ENCODE measurements around the gene LSM12.
"Not testable (repeated sequence)": the region's sequence is repeated elsewhere in the genome, so short reads cannot be mapped to it uniquely, and the experiment has no call there.

Gene LSM12

DNA sequence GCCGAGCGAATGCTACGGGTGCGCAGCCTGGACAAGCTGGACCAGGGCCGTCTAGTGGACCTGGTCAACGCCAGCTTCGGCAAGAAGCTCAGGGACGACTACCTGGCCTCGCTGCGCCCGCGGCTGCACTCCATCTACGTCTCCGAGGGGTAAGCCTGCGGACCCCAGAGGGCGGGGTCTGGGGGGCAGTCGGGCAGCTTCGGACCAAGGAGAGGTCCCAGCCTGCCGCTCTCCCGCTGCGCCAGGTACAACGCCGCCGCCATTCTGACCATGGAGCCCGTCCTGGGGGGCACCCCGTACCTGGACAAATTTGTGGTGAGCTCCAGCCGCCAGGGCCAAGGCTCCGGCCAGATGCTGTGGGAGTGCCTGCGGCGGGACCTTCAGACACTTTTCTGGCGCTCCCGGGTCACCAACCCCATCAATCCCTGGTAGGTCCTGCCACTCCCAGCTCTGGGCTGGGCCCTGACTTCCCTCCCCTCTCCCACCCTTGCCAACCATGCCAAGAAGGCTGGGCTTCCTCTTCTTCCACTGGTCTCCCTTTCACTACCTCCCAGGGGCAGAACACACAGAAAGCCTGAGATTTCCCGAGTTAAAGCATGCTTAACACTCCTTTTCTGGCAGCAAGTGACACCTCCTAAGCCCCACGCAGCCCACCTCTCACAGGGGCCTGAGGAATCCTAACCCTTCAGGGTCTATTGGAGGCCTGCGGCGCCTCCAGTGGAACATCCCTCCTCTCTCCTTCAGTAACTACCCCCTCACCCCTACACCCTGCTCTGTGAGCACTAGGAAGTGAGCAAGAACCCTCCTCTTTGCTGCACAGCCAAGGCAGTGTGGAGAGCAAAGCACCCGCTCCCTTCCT lies 58.9 kb downstream of the LSM12 start:
- DNase-seq (ENCODE audit: low spot score) = no peak

DNA sequence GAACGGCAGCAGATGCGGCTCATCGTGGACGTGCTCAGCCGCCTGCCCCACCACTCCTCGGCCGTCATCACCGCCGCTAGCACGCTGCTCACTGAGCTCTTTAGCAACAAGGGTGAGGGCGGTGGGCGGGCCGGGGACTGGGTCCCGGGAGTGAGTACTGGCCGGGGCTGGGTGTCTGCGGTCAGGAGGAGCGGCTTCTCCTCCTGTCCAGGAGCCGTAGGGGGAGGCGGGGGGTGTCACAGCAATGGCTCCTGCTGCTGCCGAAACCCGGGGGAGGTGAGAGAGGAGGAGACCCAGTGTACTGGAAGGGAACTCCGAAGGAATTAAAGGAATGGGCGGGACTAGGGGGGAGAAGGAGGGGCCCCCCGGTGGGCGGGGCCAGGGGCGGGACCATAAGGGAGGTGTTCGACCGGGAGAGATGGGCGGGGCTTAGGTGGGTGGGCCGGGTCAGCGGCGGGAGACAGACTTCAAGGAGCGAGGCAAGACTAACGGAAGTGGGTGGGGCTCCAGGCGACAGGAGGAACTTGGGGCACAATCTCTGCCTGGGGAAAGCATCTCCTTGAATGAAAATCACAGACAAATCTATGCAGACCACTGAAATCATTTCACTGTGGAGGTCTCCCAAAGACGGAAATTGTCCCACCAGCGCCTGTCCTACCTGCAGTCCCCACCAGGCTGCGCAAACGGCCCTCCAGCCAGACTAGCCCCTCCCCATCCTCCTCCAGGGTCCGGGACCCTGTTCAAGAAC lies 59.7 kb downstream of the LSM12 start:
- peak; percentile 82 for DNase-seq (ENCODE audit: low spot score)

DNA sequence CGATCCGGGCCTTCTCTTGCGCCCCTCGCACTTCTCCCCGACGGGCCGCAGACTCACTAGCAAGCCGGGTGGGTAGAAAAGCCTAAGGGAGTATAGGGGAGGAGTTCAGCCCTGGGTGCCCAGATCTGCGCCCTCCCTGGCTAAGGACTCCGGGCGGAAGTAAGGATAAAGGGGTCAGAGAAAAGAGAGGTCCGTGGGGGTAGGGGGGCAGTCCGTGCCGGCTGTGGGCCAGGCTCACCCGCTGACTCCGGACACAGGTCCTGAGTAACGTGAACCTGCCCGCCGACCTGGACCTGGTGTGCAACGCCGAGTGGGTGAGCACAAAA lies 60.2 kb downstream of the LSM12 start:
- no peak for DNase-seq (ENCODE audit: low spot score)

DNA sequence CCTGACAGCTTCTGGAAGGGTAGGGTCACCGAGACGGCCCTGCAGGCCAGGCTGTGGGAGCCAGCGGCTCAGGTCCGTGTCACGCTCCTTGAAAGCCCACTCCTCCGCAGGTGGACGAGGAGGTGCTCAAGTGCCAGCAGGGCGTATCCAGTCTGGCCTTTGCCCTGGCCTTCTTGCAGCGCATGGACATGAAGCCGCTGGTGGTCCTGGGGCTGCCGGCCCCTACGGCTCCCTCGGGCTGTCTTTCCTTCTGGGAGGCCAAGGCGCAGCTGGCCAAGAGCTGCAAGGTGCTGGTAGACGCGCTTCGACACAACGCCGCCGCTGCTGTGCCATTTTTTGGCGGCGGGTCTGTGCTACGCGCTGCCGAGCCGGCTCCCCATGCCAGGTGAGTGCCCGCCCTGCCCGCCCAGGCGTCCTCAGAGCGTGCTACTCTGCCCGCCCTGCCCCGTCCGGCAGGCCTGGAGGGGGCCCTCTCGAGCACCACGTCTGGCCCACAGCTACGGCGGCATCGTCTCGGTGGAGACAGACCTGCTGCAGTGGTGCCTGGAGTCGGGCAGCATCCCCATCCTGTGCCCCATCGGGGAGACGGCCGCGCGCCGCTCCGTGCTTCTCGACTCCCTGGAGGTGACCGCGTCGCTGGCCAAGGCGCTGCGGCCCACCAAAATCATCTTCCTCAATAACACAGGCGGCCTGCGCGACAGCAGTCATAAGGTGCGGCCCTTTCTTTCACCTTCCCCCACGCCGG lies 60.8 kb downstream of the LSM12 start:
- no peak for DNase-seq (ENCODE audit: low spot score)

DNA sequence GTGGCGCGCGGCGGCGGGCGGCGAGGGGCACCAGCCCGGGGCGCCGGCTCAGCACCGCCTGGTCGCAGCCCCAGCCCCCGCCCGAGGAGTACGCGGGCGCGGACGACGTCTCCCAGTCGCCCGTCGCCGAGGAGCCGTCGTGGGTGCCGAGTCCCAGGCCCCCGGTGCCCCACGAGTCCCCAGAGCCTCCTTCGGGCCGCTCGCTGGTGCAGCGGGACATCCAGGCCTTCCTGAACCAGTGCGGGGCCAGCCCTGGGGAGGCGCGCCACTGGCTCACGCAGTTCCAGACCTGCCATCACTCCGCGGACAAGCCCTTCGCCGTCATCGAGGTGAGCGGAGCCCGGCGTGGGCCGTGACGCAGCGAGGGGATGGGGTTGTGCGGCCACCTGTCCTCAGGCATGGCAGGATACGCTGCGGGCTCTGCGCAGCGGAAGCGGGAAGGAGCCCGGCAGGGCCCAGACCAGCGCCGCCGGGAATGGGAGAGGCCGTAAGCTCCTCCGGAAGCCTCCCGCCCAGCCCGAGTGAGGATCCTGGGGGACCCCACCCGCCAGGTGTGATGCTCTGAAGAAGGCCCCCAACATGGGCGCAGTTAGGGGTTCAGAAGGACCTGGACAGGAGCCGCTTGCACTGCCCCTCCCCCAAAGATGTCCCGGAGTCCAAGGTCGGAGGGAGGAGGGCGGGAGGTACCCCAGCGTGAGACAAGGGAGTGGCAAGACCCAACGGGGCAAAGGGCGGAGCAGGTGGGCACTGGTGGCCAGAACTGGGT lies 61.5 kb downstream of the LSM12 start:
- DNase-seq (ENCODE audit: low spot score) = no peak

DNA sequence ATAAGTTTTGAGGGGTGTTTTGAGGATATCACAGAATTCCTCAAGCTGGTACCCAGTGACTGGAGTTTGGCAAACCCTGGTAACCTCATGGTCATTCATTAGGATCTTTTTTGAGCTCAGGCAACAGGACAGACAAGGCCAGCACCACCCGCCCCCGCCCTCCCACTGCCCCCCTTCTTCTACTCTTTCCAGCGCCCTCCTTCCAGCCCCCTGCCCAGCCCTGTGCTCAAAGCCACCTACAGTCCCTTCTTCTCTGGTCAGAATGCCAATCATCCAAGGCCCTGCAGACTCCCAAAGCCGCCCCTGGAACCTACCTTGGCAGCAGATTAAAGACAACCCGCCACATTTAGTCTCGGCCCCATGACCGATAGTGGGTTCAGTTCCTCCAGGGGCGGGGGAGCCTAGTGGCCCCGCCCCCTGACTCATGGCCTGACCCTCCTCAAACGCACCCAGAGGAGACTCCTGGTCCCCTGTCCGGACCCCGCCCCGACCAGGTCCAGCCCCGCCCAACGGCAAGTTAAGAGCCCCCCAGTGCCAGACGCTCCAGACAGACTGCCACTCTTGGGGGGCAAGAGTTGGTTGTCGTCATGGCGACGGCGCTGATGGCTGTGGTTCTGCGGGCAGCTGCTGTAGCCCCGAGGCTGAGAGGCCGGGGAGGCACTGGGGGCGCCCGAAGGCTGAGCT lies 62.3 kb downstream of the LSM12 start, which contains the start of gene NAGS:
Gene NAGS, plus strand, starts transcription at position 546 of the 684 bp plus-strand sequence. Its CDS starts 42 bp downstream, at position 588.
- no peak for DNase-seq (ENCODE audit: low spot score)

DNA sequence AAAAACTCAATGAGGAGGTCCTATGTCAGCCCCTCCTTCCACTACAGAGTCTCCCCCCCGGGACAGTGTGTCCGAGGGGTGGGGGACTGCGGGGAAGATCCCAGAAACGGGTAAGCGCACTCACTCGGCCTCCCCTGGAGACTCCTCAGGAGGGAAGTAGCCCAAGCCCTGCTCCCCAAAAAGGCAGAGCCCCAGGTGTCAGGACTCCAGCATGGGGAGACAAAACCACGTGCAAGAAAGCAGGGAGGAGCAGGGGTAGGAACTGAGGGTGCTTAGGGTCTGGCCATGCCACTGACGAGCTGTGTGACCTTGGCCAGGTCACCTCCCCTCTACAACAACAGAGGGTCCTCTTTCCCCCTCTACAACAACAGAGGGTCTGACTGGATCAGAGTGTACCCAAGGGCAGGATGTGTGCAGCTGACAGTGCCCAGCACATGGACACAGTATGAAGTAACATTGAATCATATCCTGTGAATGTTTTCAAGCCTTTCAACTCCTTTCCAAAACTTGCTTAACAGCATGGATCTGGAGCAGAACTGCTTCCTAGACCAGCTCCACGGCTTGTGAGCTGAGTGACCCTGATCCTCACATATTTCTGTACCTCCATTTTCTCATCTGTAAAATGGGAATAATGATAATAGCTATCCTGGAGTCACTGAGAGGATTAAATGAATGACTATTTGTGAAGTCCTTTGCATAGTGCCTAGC lies 64.2 kb downstream of the LSM12 start:
- DNase-seq (ENCODE audit: low spot score) = no peak

DNA sequence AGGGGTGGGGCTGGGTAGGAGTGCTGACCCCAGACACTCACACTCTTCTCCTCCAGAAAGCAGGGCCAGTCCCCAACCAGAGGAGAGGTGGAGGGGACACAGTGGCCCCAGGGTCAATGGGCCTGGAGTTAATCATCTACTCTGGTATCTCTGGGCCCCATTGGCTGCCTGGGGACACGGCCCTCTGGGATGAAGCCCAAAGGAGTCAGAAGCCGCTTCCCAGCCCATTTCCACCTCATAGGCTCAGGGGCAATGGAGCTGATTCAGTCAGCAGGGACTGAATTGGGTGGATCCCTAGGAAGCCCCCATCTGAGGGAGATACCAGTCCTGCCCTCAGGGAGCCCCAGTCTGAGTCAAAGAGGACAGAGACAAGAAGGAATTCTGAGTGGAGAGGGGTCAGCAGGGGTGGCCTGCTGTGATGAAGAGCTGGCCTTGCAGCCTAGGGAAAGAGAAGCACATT lies 65.0 kb downstream of the LSM12 start:
- no peak for DNase-seq (ENCODE audit: low spot score)

DNA sequence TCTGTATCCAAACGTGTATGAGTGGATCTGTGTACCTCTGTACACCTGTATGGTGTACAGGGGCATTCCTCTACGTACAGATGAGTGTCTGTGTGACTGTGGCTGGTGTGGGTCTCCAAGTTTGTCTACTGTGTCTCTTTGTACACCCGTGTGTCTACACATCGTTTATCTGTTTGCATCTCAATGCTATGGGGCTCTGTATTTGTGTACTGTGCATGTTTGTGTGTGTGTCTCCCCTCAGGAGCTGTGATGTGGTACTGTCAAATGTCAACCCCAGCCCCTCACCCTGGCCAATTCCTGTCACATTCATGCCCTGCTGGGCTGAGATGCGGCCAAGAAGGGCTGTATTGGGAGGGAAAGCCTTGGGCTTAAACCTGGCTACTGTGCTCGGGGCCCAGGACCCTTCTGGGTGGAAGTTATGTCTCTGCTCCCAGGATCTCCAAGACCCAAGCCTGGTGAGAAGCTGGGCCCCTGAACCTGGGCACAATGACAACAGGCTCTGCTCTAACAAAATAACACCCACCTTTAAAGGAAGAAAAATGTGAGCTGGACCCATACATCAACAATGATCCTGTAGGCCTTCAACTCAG lies 65.5 kb downstream of the LSM12 start:
- DNase-seq (ENCODE audit: low spot score) = no peak

DNA sequence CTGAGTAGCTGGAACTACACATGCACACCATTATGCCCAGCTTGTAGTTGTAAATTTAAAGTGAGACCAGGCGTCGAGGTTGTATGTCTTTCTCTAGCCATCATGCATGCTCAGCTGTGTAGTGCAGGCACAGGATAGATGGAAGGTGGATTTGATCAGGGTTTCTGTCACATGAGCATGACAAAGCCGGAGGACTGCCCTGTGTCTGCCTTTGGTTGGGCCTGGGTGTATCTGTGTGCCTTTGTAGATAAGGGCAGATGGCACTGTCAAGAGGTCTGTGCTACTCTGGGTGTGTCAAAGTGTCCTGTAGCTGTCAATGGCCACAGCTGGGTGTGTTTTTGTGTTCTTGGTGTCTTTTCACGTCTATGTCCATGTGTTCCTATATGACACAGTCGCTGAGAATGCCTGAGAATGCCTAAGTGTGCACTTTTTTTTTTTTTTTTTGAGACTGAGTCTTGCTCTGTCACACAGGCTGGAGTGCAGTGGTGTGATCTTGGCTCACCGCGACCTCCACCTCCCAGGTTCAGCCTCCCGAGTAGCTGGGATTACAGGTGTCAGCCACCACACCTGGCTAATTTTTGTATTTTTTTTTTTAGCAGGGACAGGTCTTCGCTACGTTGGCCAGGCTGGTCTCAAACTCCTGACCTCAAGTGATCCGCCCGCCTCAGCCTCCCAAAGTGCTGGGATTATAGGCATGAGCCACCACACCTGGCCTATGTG lies 66.2 kb downstream of the LSM12 start:
- no peak for DNase-seq (ENCODE audit: low spot score)

DNA sequence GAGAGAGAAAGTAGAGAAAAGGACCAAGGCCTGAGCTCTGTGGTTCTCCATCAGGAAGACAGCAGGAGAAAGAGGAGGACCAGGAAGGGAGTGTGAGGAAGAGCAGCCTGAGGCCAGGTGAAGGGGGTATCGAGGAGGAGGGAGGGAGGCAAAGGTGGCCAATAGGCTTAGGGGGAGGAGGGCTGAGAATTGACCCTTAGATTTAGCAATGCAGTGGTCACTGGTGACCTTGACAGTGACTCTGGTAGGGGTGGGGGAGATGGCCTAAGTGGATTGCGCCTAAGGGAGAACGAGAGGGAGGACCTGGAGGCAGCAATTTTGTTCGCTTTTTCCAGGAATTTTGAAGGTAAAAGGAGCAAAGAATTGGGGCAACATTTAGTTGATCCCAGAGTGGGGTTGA lies 67.4 kb downstream of the LSM12 start:
- DNase-seq (ENCODE audit: low spot score) = no peak

DNA sequence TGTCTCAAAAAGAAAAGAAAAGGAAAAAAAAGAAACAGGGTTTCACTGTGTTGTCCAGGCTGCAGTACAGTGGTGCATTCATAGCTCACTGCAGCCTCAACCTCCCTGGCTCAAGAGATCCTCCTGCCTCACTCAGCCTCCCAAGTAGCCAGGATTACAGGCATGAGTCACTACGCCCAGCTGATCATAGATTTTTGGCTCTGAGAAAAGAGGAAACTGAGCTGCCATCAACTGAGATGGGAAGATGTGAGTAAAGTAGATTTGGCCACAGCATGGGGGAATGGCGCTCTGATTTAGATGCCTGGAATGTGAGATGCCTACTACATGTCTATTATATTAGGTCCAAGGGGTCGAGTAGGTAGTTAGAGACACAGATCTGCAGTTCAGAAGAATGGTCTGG lies 67.9 kb downstream of the LSM12 start:
- no peak for DNase-seq (ENCODE audit: low spot score)

DNA sequence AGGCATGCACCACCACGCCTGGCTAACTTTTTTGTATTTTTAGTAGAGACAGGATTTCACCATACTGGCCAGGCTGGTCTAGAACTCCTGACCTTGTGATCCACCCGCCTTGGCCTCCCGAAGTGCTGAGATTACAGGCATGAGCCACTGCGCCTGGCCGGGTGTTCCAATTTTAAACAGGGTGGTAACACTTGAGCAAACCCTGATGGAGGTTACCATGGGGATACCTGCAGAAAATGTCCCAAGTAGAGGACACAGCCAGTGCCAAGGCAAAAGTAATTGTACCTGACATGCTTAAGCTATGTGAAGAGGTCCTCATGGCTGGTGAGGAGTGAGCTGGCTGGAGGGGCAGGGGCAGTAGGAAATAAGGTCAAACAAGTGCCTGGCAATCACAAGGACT lies 69.3 kb downstream of the LSM12 start:
- DNase-seq (ENCODE audit: low spot score) = not testable (repeated sequence)

DNA sequence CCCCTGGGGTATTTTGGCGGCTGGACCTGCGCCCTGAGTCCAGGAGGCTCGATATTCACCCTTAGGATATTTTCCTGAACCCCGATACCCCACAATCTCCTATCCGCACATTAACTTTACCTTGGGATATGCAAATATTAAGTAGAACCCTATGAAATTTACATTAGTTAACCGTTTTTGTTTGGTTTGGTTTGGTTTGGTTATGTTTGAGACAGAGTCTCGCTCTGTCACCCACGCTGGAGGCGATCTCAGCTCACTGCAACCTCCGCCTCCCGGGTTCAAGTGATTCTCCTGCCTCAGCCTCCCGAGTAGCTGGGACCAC lies 71.4 kb downstream of the LSM12 start:
- no peak for DNase-seq (ENCODE audit: low spot score)

DNA sequence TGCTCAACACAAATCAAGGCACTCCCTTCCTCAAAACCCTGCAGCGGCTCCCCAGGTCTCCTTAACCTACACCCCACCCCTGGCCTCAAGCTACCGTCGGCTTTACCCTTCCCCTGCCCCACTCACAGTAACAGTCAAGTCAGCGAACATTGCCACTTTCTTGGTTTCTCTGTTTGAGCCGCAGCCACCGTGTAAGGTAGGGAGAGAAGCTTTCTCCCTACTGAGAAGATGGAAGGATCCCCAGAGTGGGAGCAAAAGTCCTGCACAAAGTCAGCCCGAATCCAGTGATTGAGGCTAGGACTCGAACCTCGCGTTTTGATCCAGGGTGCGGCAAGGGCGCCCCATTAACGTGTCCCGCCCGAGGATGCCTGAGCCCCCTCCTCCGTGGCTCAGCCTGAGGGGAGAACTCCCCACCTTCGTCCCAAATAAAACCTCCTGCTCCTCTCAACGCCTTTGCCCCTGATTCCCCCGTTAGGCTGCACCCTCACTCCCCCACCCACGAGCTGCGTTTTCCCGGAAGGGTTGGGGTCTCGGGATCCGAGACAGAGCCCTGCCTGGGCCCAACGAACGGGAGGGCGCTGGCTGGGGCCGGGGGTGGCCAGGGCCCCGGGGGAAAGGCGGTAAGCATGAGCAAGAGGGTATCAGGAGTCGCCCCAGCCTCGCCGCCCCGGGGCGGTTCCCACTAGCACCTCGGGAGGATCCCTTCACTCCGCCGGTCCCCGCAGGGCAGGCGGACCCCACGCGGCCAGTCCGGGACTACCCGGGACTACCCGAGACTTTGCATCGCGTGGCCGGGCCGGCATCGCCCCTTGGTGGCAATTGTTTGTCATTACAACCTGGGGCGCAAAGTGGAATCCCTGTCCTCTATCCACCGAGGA lies 72.0 kb downstream of the LSM12 start:
- peak; percentile 34 for DNase-seq (ENCODE audit: low spot score)

DNA sequence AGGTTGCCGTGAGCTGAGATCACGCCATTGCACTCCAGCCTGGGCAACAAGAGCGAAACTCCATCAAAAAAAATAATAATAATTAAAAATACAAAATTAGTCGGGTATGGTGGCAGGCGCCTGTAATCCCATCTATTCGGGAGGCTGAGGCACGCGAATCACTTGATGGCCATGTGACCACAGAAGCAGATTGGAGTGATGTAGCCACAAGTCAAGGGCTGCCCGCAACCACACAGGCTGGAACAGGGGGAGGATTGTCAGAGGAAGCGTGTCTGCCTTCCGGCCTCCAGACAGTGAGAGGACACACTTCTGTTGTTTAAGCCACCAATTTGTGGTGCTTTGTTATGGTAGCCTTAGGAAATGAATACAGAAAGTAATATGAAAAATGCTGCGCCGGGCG lies 73.8 kb downstream of the LSM12 start:
- no peak for DNase-seq (ENCODE audit: low spot score)

DNA sequence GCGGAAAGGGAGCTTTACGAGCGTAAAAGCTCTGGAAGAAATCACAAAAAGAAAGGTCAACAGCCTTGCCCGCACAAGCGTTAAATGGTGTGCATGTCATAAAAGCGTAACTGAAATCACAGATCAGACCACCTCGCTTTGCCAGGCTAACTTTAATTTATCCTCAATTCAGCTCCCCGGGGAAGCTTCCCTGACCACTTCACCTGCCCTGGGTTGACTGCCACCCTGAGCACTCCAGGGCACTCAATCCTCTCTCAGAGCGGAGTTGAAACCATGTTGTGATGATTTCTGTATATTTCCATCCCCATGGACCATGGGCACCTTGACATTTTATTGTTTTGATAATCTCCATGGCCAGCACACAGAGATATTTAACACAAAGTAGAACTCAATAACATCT lies 78.2 kb downstream of the LSM12 start:
- no peak for DNase-seq (ENCODE audit: low spot score)

DNA sequence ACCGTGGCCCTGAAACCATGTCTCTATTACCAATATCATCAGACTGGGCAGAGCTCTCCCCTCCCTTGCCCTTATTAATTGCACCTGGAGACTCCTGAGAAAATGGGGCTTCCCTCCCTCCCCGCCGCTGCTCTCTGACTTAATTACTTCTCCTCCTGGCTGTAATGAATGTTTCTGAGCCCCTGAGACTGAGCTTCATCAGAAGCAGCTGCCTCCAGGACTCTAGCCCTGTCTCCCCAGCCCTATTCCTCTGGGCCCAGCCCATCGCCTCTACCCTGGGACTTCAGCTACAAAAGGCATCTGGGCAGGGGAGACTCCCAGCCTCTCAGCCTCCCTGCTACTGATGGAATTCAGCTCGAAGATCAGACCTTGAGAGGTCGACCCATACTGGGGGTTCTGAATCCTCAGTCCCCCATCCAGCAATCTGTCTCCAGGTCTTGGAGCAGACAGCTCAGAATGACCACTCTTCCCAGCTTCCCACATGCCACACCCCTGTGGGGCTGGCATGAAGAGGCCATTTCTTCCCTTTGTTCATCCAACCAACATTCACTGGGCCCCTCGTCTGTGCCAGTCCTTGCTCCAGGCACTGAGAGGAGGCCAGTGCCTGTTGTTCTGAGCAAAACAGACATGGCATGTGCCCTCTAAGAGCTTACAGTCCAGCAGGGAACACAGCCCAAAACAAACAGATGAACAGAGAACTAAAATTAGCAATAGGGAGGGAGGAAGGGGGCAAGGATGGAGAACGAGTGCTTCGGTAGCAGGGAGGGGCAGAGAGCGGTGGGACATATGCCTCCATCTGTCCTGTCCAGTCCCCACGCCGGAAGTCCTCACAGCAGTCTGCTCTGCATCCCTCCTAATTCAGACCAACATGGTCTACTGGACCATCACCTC lies 79.1 kb downstream of the LSM12 start:
- no peak for DNase-seq (ENCODE audit: low spot score)

Measured in pons (tissue), 1 donor.